BE2C (cell line): Measurements from ENCODE around the gene RAB1B.
A peak's percentile ranks its signal among the peaks of the same experiment; 100 is the strongest.

ENCODE experiments used
- DNase-seq: peaks from one replicate; pipeline ENCODE4 v3.0.0-alpha.2; 2020
- H3K27me3 ChIP-seq: fragments of 250-450 bp; sonication (Bioruptor Pico); 2 replicates; pipeline ENCODE4 v1.5.1; 2020; ENCODE audit warnings: mild to moderate bottlenecking
- H3K36me3 ChIP-seq: fragments of 250-450 bp; sonication (Bioruptor Pico); 2 replicates; pipeline ENCODE4 v1.5.1; 2020; ENCODE audit warnings: mild to moderate bottlenecking
- H3K4me1 ChIP-seq: fragments of 250-450 bp; sonication (Bioruptor Pico); 2 replicates; pipeline ENCODE4 v1.5.1; 2020
- H3K4me3 ChIP-seq: 2 replicates; pipeline ENCODE4 v1.5.1; 2011; ENCODE audit warnings: low read depth, low read length
- H3K9me3 ChIP-seq: fragments of 250-450 bp; sonication (Bioruptor Pico); 2 replicates; pipeline ENCODE4 v1.5.1; 2020
- CTCF ChIP-seq: IDR thresholded peaks from 2 replicates; pipeline ENCODE4 v1.5.1; 2012; ENCODE audit warnings: mild to moderate bottlenecking, low read depth, low read length

Gene RAB1B

GRCh38 chr11:66233301-66233700, 35.1 kb upstream of the RAB1B start:
- Histone ChIP-seq H3K36me3 (peaks cover 3% of the 10 kb centered on the region), H3K9me3 (no peaks in the 10 kb centered on the region), H3K27me3 (no peaks in the 10 kb centered on the region), H3K4me3 (no peak overlapping the region), H3K4me1 (no peaks in the 10 kb centered on the region)
- no peak for DNase-seq
- TF ChIP-seq CTCF: no peak

GRCh38 chr11:66235141-66235540, 33.3 kb upstream of the RAB1B start:
- Histone ChIP-seq H3K27me3 (no peaks in the 10 kb centered on the region), H3K4me3 (no peak overlapping the region), H3K4me1 (no peaks in the 10 kb centered on the region), H3K36me3 (peaks cover 6% of the 10 kb centered on the region), H3K9me3 (no peaks in the 10 kb centered on the region)
- no peak for DNase-seq
- no peak for TF ChIP-seq CTCF

- Histone ChIP-seq H3K9me3 (no peaks in the 10 kb centered on the region), H3K36me3 (peaks cover 3% of the 10 kb centered on the region), H3K27me3 (no peaks in the 10 kb centered on the region), H3K4me1 (no peaks in the 10 kb centered on the region), H3K4me3 (no peak overlapping the region)
- 0 out of 2 replicates have a peak, but pooled peaks have one; percentile 10 for TF ChIP-seq CTCF
- DNase-seq: no peak
Observed at GRCh38 chr11:66237867-66238266, 30.6 kb upstream of the RAB1B start.

GRCh38 chr11:66238786-66239413, 29.5 kb upstream of the RAB1B start:
- no peak for DNase-seq
- Histone ChIP-seq H3K36me3 (peaks cover 3% of the 10 kb centered on the region), H3K4me3 (no peak overlapping the region), H3K9me3 (no peaks in the 10 kb centered on the region), H3K4me1 (no peaks in the 10 kb centered on the region), H3K27me3 (no peaks in the 10 kb centered on the region)
- no peak for TF ChIP-seq CTCF

- Histone ChIP-seq H3K4me1 (no peaks in the 10 kb centered on the region), H3K36me3 (peaks cover 3% of the 10 kb centered on the region), H3K9me3 (no peaks in the 10 kb centered on the region), H3K27me3 (no peaks in the 10 kb centered on the region), H3K4me3 (no peak overlapping the region)
- DNase-seq: no peak
- no peak for TF ChIP-seq CTCF
Observed at GRCh38 chr11:66239511-66239910, 28.9 kb upstream of the RAB1B start.

- Histone ChIP-seq H3K9me3 (no peaks in the 10 kb centered on the region), H3K27me3 (no peaks in the 10 kb centered on the region), H3K4me1 (no peaks in the 10 kb centered on the region), H3K36me3 (peaks cover 3% of the 10 kb centered on the region), H3K4me3 (no peak overlapping the region)
- DNase-seq: no peak
- no peak for TF ChIP-seq CTCF
Observed at GRCh38 chr11:66239998-66240780, 28.2 kb upstream of the RAB1B start.
